HuH-7 (cell line): Measurements from ENCODE around the gene UBE2D2.
A peak's percentile ranks its signal among the peaks of the same experiment; 100 is the strongest.
"Not testable (repeated sequence)": the region's sequence is repeated elsewhere in the genome, so short reads cannot be mapped to it uniquely, and the experiment has no call there.

Experiments used
- DNase-seq: peaks from one replicate; pipeline ENCODE4 v3.0.0; 2011; ENCODE audit warnings: low spot score

UBE2D2 gene

DNA sequence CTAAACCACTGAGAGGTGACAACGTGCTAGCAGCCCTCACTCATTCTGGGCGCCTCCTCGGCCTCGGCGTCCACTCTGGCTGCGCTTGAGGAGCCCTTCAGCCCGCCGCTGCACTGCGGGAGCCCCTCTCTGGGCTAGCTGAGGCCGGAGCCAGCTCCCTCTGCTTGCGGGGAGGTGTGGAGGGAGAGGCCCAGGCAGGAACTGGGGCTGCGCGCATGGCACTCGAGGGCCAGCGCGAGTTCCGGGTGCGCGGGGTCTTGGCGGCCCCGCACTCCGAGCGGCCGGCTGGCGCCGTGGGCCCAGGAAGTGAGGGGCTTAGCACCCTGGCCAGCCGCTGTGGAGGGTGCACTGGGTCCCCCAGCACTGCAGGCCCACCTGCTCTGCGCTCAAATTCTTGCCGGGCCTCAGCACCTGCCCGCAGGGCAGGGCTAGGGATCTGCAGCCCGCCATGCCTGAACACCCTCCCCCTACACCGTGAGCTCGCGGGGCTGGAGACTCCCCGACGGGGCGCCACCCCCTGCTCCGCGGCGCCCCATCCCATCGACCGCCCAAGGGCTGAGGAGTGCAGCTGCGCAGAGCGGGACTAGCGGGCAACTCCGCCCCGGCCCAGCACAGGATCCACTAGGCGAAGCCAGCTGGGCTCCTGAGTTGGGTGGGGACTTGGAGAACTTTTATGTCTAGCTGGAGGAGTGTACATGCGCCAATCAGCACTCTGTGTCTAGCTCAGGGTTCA lies 11.8 kb upstream of the UBE2D2 start:
- no peak for DNase-seq

DNA sequence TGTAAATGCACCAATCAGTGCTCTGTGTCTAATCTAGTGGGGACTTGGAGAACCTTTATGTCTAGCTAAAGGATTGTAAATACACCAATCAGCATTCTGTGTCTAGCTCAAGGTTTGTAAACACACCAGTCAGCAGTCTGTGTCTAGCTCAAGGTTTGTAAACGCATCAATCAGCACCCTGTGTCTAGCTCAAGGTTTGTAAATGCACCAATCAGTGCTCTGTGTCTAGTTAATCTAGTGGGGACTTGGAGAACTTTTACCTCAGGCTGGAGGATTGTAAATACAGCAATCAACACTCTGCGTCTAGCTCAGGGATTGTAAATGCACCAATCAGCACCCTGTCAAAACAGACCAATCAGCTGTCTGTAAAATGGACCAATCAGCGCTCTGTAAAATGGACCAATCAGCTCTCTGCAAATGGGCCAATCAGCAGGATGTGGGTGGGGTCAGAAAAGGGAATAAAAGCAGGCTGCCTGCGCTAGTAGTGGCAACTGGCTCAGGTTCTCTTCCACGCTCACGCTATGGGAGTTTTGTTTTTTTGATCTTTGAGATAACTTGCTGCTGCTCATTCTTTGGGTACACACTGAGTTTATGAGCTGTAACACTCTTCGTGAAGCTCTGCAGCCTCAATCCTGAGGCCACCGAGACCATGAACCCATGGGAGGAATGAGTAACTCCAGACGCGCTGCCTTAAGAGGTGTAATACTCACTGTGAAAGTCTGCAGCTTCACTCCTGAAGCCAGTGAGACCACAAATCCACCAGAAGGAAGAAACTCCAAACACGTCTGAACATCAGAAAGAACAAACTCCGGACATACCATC lies 10.9 kb upstream of the UBE2D2 start:
- not testable (repeated sequence) for DNase-seq

DNA sequence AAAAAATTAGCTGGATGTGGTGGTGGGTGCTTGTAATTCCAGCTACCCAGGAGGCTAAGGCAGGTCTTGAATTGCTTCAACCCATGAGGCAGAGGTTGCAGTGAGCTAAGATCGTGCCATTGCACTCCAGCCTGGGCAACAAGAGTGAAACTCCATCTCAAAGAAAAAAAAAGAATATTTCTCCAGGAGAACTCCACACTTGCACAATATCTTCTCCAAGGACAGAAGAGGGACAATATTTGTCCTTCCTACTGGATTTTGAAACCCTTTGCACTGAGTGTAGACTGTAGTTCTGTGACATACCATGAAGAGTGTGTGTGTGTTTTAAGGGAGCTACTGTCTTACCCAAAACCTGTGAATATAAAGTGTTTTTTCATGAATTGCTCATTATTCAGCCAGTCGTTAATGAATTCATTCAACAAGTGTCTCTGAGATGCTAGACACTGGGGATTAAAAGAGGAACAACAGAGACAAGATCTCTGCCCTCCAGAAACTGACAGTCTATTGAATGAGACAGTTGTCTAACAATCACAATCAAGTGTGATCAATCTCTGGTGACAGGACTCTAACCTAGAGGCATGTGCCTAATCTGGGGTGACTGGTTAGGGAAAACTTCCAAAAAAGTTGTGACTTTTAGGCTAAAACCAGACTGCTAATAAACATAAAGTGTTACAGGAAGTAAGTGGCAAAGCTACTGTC lies 9.8 kb upstream of the UBE2D2 start:
- no peak for DNase-seq

DNA sequence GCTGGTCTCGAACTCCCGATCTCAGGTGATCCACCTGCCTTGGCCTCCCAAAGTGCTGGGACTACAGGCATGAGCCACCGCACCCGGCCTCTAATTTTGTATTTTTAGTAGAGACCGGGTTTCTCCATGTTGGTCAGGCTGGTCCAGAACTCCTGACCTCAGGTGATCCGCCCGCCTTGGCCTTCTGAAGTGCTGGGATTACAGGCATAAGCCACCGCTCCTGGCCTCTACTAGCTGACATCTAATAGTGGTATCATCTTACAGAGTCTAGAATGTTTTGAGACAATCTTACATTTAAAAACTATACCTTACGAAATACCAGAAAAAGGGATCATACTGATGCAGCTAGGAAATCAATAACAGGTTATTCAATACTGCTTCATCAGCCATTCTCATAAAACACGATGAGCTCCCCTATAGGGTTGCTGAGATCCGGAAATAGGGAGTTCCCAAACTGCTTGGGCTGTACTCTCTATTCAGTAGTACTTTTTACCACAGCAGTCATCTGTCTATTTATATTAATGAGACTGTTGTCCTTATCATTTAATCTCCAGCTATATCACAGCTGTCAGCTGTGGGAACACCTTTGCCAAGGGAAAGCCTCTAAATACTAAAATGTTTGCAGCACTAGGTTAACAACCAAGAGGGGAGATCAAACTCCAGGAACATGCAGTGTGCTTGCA lies 8.1 kb upstream of the UBE2D2 start:
- DNase-seq: no peak

DNA sequence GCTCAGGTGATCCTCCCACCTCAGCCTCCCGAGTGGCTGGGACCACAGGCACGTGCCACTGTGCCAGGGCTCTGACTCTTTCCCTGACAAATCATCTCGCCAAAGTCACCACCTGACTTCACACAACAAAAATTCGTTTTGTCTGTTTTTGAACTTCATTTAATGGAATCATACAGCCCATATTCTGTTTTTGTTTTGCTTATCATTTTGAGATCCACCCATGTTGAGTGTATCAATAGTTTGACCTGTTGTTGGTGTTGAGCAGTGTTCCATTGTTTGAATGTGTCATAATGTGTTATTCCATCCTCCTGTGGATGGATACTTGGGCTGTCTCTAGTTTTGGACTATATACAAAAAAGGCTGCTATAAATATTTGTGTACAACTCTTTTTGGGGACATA lies 6.9 kb upstream of the UBE2D2 start:
- no peak for DNase-seq

DNA sequence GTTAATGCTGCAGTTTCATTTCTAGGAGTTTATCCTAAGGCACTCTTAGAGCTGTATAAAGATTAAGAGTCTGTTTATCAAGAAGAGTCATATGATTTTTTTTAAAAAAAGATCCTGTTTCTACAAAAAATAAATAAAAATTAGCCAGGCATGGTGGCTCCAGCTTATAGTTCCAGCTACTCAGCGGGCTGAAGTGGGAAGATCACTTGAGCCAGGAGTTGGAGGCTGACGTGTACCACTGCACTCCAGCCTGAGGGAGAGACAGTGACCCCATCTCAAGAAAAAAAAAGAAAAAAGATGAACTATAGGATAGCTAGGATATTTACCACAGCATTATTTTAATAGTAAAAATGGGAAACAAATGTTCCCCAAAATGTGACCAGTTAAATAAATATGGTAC lies 3.3 kb upstream of the UBE2D2 start:
- DNase-seq: no peak

DNA sequence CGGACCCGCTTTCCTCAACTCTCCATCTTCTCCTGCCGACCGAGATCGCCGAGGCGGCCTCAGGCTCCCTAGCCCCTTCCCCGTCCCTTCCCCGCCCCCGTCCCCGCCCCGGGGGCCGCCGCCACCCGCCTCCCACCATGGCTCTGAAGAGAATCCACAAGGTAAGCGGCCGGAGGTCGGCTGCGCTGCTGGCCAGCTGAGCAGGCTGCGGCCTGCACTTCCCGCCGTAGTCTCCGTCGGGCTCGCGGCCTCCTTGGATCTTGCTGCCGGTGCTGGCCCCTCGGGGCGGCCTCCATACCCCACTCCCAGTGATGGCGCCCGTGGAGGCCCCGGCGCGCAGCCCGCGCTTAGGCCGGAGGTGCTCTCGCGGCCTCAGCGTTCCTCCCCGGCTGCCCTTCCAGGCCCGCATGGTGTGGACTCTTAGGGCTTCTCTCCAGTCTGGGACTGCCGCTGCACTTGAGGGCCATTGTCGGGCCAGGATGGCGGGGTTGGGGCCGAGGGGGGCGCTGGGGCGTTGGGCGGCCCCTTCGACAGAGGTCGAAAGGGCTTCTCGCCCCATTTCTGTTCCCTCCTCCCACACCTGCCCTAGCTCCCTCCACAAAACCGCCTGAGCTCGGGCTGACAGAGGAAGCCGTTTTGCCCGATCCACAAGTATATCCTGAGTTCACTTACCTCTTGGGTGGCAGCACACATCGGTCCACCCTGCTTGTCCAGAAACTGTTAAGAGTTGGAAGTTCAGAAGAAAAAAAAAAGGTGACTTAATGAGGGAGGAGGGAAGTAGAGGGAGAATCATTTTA lies 714 bp downstream of the UBE2D2 start:
- DNase-seq: peak; percentile 39

DNA sequence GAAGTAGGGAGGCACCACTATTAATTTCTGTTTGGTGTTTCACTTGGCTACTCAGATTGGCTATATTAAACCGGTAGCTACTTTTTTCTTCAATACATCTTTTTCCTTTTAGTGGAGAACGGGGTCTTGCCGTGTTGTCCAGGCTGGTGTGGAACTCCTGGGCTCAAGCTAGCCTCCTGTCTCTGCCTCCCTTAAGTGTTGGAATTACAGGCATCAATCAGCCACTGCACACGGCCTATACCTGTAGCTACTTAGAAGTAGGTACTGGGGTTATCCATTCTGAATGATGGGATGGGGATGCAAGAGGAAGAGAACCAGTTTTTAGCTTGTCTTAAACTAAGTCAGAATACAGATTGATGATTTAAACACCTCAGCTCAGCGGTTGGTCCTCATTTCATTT lies 1.7 kb downstream of the UBE2D2 start:
- DNase-seq: no peak

DNA sequence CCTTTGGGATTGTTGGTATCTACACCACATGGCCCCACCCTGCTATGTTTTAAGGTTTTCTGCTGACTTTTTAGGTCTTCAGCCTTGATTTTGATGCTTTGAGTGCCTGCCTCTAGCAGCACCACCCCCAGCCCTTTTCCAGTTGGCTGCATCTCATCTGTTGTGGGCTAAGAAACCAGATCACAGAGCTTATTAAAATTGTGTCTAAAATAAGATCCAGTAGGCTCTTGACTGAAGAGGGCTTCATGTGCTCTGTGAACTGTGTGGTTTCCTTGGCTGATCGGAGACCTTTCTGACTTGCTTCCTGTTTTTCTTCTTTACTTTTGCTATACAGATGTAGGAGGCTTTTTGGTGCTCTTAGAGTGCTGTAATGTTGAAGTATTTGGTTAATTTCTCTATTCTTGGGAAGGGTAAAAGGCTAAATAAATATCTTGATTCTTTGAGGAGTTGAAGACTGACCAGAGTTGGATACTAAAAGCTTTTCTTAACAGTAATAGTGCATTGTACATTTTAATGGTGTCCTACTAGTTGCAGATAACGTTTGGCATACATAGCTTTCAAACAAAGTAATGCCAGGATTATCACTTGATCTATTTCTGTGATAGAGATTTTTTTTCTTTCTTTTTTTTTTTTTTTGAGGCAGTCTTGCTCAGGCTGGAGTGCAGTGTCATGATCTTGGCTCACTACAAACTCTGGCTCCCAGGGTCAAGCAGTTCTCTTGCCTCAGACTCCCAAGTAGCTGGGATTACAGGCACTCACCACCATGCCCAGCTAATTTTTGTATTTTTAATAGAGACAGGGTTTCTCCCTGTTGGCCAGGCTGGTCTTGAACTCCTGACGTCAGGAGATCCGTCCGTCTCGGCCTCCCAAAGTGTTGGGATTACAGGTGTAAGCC lies 4.5 kb downstream of the UBE2D2 start:
- no peak for DNase-seq

DNA sequence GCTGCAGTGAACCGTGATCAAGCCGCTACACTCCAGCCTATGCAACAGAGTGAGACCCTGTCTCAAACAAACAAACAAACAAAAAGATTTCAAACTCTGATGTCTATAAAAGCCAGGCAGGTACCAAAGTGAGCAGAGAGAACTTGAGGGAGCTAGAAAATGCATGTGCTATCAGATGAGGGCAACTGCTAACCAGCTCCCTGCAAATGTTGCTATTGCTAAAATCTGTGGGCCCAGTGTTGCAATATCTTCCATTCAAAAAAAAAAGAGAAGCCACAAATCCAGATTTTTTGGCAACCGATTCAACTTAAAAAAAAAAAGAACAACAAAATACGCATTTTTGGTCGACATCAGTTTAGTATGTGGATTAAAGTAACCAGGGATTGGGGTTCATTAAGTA lies 5.5 kb downstream of the UBE2D2 start:
- no peak for DNase-seq

DNA sequence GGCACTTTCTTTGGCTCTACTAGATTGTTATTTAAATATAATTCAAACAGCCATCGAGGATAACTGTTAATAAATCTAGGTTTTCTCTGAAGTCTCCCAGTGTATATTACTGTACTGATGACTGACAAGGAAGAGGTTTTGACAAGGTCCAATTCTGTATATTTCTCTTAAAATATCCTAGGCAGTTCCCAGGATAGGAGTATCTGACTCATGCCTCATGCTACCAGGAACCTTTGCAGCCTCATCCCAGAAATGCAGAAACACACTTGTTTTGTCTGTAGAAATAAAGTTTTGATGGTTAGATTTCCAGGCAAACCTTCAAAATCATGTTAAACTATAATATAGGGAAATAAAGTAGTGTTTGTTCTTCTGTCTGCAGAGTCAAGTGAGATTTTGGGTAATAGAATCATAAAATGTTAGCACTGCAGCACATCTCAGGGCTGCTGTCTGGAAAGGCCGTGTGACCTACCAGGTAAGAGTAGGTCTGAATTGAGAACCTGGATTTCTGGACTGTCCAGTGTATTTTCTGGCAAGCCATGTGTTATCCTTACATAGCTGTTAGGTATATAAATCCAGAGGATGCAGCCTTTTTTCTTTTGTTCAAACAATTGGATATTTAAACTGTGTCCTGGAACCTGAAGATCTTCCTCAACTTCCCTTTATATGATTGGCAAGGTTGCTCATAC lies 8.3 kb downstream of the UBE2D2 start:
- no peak for DNase-seq

DNA sequence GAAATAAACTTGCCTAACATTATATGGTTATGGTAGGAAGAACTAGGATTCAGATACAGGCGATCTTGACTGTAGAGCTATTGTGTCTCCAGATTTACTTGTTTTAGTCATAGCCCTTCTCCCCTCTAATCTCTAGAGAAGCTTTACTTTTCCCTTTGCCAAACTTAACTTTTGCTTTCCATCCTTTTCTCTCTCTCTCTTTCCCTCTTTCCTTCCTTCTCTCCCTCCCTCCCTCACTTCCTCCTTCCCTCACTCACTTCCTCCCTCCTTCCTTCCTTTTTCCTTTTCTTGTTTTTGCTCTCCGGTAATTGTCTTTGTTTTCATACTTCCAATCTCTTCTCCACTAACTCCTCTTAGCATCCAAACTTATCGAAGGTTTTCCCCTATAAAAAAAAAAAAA lies 10.4 kb downstream of the UBE2D2 start:
- DNase-seq: no peak

DNA sequence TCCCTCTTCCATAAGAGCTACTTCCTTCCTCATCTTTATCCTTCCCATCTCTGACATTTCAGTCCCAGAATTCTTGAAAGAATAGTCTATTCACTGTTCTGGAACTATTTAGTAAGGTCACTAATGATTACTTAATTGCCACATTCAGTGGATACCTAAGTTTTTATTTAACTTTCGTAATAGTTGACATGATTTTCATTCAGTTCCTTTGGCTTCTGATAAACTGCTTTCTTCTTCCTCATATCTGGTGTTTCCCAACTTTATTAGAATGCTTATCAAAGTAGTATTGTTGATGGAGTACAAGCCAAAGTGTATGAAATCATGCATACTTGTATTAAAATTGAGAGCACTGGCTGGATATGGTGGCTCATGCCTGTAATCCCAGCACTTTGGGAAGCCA lies 10.8 kb downstream of the UBE2D2 start:
- DNase-seq: no peak

DNA sequence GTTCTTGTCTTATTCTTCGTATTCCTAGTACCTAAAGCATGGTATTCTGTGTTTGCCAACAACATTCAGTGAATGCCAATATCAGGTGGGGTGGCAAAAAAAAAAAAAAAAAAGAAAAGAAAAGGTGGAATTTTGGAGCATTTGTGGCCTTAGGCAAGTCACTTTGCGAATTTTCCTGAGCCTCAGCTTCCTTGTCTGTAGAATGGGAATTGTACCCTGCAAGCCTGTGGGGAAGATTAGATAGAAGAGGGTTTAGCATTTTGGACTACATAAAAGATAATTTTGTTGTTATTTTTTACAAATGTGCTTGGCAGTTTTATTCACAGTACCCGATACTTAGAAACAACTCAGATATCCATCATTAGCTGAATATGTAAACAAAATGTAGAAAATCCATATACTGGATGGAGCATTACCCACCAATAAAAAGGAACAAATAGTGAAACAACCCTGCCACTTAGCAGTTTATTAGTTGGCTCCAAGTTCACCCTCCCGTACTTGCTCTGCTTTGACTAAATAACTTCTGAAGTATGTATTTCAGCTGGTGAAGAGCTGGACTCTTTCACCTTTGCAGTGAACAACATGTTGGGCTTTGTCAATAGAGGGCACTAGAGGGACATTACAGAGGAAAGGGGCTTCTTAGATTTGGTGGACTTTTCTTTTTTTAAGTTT lies 13.6 kb downstream of the UBE2D2 start:
- DNase-seq: no peak

DNA sequence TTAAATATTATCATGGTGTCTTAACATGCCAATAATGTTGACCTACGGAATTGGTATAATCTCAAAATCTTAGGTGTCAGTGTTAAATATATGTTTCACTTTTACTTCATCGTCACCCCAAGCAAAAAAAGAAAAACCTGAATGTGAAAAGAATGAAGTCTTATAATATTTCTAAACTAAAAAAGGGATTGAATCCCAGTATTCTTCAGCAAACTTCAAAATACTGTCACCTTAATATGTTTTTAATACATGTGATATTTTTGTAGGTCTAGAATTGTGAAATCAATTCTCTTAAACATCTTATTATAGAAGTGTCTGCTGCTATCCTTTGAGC lies 14.1 kb downstream of the UBE2D2 start:
- no peak for DNase-seq

DNA sequence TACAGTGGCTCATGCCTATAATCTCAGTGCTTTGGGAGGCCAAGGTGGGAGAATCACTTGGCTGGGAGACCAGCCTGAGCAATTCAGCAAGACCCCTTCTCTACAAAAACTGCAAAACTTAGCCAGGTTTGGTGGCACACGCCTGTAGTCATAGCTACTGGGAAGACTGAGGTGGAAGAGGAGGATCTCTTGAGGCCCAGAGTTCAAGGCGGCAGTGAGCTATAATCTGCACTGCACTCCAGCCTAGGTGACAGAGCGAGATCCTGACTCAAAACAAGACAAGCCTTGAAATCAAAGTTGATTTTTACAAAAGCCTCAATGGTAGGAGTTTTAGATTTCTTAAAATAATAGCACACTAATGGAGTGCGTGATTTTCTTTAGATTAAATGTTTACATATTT lies 14.6 kb downstream of the UBE2D2 start:
- no peak for DNase-seq

DNA sequence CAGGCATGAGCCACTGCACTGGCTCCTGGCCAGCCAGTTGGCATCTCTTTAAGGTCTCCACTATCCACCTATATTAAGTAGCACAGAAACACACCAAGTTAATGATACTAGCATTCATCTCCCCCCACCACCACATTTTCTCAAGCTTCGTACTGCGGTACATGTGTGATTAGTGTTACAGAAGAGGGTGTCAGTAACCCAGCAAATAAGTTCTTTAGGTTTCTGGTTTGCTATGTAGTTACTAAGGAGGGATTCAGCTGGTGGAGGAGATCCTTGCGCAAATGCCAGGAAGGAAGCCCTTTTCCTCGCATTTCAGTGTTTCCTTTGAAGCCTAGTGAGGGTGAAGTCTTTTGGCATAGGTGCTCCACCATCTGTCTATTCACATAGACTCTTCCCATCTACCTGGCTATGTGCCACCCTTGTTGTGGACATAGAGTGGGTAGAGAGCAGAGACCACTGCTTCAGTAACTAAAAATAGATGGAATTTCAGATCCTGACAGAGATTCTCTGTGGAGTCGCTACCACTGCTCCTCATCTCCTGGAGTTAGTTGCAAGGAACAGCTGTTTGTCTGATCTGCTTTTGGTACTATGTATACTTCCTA lies 16.7 kb downstream of the UBE2D2 start:
- no peak for DNase-seq

DNA sequence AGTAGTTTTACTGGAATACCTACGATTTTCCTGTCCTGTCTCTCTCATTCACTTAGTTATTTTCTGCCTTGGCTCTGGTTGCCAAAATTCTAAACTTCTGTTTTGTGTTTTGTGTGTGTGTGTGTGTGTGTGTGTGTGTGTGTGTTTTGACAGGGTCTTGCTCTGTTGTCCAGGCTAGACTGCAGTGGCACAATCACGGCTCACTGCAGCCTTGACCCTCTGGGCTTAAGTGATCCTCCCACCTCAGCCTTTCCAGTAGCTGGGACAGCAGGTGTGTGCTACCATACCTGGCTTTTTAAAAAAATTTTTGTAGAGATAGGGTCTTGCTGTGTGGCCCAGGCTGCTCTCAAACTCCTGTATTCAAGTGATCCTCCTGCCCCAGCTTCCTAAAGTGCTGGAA lies 17.2 kb downstream of the UBE2D2 start:
- no peak for DNase-seq

DNA sequence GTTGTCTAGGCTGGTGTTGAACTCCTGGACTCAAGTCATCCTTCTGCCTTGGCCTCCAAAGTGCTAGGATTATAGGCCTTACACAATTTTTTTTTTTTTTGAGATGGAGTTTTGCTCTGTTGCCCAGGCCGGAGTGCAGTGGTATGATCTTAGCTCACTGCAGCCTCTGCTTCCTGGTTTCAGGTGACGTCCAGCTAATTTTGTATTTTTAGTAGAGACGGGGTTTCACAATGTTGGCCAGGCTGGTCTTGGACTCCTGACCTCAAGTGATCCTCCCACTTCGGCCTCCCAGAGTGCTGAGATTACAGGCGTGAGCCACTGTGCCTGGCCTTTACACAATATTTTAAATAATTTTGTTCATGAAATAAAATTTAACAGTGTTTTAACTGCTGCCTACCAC lies 21.0 kb downstream of the UBE2D2 start:
- DNase-seq: not testable (repeated sequence)
